Activated CD4-positive, alpha-beta T cell treated with anti-CD3 and anti-CD28 coated beads for 24 hours (primary cell): Measurements from ENCODE around the gene VWA3A.
A peak's percentile ranks its signal among the peaks of the same experiment; 100 is the strongest.

Experiments used
- DNase-seq, 2 donors: peaks; one replicate each; pipeline ENCODE4 v3.0.0-alpha.2; 2020; ENCODE audit warnings: low read depth in 2 of 2

VWA3A gene

DNA sequence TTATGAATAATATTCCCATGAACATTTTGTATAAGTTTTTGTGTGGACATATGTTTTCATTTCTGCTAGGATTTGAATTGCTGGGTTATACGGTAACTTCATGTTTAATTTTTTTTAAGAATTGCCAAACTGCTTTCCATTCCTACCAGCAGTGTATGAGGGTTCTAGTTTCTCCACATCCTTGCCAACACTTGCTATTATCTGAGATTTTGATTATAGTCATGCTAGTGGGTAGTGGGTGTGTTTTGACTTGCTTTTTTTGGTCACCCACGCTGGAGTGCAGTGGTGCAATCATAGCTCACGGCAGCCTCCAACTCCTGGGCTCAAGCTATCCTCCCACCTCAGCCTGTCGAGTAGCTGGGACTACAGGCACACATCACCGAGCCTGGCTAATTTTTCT, 110.8 kb downstream of the VWA3A start:
- DNase-seq, result no peak

DNA sequence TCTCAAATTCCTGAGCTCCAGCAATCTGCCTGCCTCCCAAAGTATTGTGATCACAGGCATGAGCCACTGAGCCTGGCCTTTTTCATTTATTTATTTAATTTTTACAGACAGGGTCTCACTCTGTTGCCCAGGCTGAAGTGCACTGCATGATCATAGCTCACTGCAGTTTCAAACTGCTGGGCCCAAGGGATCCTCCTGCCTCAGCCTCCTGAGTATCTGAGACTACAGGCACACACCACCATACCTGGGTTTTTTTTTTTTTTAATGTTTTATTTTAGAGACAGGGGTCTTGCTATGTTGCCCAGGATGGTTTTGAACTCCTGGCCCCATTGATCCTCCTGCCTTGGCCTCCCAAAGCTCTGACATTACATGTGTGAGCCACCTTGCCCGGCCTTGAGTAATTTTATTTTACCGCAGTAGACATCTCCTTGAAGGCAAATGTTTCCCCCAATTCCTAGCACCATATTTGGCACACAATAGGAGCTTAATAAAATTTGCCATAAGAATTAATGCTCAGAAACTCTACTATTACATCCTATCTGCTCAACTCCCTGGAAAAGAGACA, 111.8 kb downstream of the VWA3A start:
- DNase-seq, result no peak

DNA sequence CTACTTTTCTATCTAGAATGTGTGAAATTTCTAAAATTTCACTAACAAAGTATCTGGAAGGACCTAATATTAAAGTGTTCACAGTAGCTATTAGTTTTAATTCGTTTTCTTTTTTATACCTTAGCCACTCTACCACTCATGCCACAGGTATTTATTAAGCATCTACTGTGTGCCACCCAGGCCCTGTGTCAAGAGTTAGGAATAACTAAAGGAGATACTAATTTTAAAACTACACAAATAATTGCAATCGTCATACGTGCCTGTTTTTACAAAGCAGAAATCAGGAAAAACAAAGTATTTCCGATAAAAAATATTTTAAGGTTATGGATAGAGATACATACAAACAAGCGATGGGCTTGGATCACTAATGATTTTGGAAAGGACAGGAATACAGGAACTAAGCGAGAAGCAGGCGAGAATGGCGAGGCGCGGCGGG, 113.3 kb downstream of the VWA3A start:
- no peak for DNase-seq

DNA sequence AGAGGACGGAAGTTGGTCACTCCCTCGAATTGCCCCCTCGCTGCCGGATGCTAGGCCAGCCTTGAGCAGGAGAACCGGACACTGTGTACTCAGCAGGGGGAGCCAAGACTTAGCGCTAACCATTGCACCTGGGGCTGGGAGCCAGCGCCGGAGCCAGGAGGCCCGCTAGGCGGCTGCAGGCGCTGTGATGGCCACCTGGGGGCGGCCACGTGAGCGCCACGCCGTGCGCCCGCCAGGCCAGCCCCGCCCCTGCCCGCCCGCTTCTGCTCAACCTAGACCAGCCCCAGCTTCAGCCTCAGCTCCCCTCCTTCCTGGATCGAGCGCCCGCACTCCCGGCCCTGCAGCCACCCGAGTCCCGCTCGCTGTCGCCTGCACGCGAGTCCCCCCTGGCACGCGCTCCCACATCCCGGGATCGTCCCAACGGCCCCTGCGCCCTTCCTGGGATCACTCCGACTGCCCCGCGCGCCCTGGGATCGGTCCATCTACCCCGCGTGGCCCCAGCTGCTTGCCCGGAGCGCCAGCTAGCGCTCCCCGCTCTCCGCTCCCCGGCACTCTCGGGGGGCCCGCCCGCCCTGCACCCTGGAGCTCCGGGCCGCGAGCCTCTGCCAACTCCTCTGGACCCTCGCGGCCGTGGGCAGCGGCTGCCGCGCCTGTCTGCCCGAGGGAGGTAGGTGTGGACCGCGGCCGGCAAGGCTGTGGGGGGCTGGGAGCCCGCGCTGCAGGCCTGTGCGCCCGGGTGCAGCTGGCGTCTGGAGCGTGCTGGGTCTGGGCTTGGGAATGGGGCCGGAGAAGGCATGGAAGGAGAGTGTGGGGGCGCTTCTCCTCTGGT, 113.9 kb downstream of the VWA3A start, which contains the start of gene EEF2K:
Gene EEF2K, plus strand, starts transcription at position 266 of the 829 bp plus-strand sequence. CDS start 19,452 bp downstream, outside the sequence.
- DNase-seq, result peak; percentile 76 to 82
